A673 (cell line): ENCODE measurements around the gene TASOR2. TPM values are rescaled to one million over a fixed set of nuclear protein-coding genes. Genes with fewer than 3 reads are reported as not detected.

Source experiments
- BruUV-seq: library from RNA; stranded (reverse); fragments of 400-500 nt; replicated peaks from 2 replicates; lab custom pipeline; 2021; lab: Mats Ljungman, UMichigan
- CTCF ChIA-PET: fragments of 300-600 bp; sonication (Branson Sonifier 250); formaldehyde crosslinking; loops from one replicate; lab custom pipeline; 2022; ENCODE audit warnings: antibody characterized with exemption; lab: Charles Lee
- POLR2A ChIA-PET: fragments of 300-600 bp; sonication (Branson Sonifier 250); formaldehyde crosslinking; loops from one replicate; lab custom pipeline; 2022; ENCODE audit warnings: antibody characterized with exemption; ENCODE audit not compliant: low non-redundant PET; lab: Charles Lee
- DNase-seq: peaks from one replicate; pipeline ENCODE4 v3.0.0-alpha.2; 2015; ENCODE audit warnings: low spot score
- H3K27ac ChIP-seq: fragments of 200-600 bp; sonication (generic); 2 replicates; pipeline ENCODE4 v1.5.1; 2016; ENCODE audit warnings: mixed run types, low read depth, mild to moderate bottlenecking, mixed read lengths, antibody characterized with exemption, low read length; ENCODE audit not compliant: poor library complexity, severe bottlenecking
- H3K27me3 ChIP-seq: fragments of 200-600 bp; sonication (generic); replicated peaks from 2 replicates; pipeline ENCODE4 v1.6.1; 2017; ENCODE audit warnings: mixed run types, low read depth, mild to moderate bottlenecking, mixed read lengths, antibody characterized with exemption, low read length; ENCODE audit not compliant: insufficient read depth, poor library complexity
- H3K36me3 ChIP-seq: fragments of 200-600 bp; sonication (generic); 2 replicates; pipeline ENCODE4 v1.6.1; 2016; ENCODE audit warnings: mixed run types, mild to moderate bottlenecking, mixed read lengths, antibody characterized with exemption, low read length; ENCODE audit not compliant: insufficient read depth, poor library complexity, severe bottlenecking
- H3K4me1 ChIP-seq: fragments of 200-600 bp; sonication (generic); 2 replicates; pipeline ENCODE4 v1.6.1; 2017; ENCODE audit warnings: mixed run types, mild to moderate bottlenecking, mixed read lengths, antibody characterized with exemption, low read length; ENCODE audit not compliant: insufficient read depth, poor library complexity, severe bottlenecking
- H3K4me3 ChIP-seq: fragments of 200-600 bp; sonication (generic); 2 replicates; pipeline ENCODE4 v1.5.1; 2016; ENCODE audit warnings: low read depth, mixed run types, mild to moderate bottlenecking, mixed read lengths, low read length; ENCODE audit not compliant: poor library complexity, severe bottlenecking
- H3K9me3 ChIP-seq: fragments of 200-600 bp; sonication (generic); 2 replicates; pipeline ENCODE4 v1.6.1; 2016; ENCODE audit warnings: mixed run types, low read depth, mild to moderate bottlenecking, mixed read lengths, antibody characterized with exemption, low read length; ENCODE audit not compliant: poor library complexity, severe bottlenecking
- EZH2 ChIP-seq: fragments of 200-600 bp; sonication (generic); IDR thresholded peaks from 2 replicates; pipeline ENCODE4 v1.6.1; 2017; ENCODE audit warnings: borderline replicate concordance, low read depth, mild to moderate bottlenecking, mixed read lengths, antibody characterized with exemption, low read length; ENCODE audit not compliant: poor library complexity, severe bottlenecking
- intact Hi-C: fragments of 100-400 bp; cut with micrococcal nuclease; formaldehyde crosslinking; loops from one replicate; pipeline ENCODE4 v1.10.0; 2022; ENCODE audit not compliant: unreplicated experiment
- total RNA-seq: library from RNA; stranded (reverse); gene quantifications from 2 replicates; pipeline ENCODE4 v1.2.3, GENCODE V29; 2021
- TF ChIP-seq, protein P1 (sequence below): fragments of 300-800, 200-600 bp; sonication (generic); conservative IDR thresholded peaks from 2 replicates; pipeline ENCODE4 v1.5.1; 2017; ENCODE audit warnings: low read depth, mild to moderate bottlenecking, antibody characterized with exemption, low read length, moderate library complexity, mixed read lengths

TASOR2 gene
- total RNA-seq, 1 experiment from 2014 or later = 94.5 TPM

DNA sequence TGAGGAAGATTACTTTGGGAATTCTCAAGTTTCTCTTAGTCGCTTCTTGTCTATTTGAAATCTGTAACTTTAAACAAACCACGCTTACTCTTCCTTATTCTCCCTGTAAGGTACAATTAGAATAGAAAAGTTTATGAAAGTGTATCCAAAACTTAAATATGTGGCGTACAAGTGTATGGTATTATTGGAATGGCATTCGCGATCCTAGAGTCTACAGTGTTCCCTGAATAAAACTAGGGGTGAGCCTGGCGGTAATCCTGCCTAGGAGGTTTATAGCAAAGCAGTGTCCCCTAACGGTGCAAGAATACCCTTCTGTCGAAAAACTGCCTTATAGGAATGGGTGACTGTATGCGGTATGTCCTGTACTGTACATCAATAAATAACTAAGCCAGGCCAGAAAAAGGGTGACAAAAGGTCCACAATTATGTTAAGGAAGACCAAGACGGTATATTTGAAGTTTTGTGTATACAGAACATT, 1.2 kb downstream of the TASOR2 start:
- intact Hi-C loops = loop anchor here (1.0 kb wide), 1 partner anchor 187 kb away; no protein-coding TSS in a partner anchor
- BruUV-seq = TSS peak; percentile 45
- Histone ChIP-seq H3K27me3 (no peaks in the 10 kb centered on the region), H3K4me3 (peak overlapping the region; percentile 98), H3K4me1 (peaks cover 11% of the 10 kb centered on the region), H3K27ac (peak overlapping the region; percentile 86), H3K9me3 (no peaks in the 10 kb centered on the region), H3K36me3 (no peaks in the 10 kb centered on the region)
- peak; percentile 29 for DNase-seq
- no peak for TF ChIP-seq EZH2
- TF ChIP-seq, protein P1, sequence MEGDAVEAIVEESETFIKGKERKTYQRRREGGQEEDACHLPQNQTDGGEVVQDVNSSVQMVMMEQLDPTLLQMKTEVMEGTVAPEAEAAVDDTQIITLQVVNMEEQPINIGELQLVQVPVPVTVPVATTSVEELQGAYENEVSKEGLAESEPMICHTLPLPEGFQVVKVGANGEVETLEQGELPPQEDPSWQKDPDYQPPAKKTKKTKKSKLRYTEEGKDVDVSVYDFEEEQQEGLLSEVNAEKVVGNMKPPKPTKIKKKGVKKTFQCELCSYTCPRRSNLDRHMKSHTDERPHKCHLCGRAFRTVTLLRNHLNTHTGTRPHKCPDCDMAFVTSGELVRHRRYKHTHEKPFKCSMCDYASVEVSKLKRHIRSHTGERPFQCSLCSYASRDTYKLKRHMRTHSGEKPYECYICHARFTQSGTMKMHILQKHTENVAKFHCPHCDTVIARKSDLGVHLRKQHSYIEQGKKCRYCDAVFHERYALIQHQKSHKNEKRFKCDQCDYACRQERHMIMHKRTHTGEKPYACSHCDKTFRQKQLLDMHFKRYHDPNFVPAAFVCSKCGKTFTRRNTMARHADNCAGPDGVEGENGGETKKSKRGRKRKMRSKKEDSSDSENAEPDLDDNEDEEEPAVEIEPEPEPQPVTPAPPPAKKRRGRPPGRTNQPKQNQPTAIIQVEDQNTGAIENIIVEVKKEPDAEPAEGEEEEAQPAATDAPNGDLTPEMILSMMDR = peak; percentile 6; the same call in 1 of the 2 replicates
- POLR2A ChIA-PET = no interaction called here
- CTCF ChIA-PET = no interaction called here

DNA sequence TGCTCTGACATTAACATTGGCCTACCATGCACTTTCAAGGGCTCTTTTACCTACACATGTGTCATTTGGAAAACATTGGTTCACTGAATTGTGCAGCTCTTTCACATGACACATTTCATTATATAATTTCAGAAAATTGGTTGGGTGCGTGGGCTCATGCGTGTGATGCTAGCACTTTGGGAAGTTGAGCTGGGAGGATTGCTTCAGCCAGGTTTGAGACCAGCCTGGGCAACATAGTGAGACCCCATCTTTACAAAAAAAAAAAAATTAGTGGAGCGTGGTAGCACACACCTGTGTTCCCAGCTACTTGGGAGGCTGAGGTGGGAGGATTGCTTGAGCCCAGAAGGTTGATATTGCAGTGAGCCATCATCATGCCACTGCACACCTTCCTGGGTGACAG, 3.9 kb downstream of the TASOR2 start:
- no peaks in the 10 kb centered on the region for H3K27me3 ChIP-seq
- peaks cover 24% of the 10 kb centered on the region for H3K4me1 ChIP-seq
- H3K4me3 ChIP-seq = no peak overlapping the region
- no TSS peak for BruUV-seq
- no peaks in the 10 kb centered on the region for H3K9me3 ChIP-seq
- POLR2A ChIA-PET = interaction anchor here (0.6 kb wide), 1 partner anchor 390 kb away, joined by 4 read pairs; no protein-coding TSS in a partner anchor
- intact Hi-C loops = no loop called here
- CTCF ChIA-PET = no interaction called here
- TF ChIP-seq, protein P1 = no peak
- no peak for TF ChIP-seq EZH2
- no peaks in the 10 kb centered on the region for H3K36me3 ChIP-seq
- no peak for DNase-seq
- H3K27ac ChIP-seq = no peak overlapping the region

DNA sequence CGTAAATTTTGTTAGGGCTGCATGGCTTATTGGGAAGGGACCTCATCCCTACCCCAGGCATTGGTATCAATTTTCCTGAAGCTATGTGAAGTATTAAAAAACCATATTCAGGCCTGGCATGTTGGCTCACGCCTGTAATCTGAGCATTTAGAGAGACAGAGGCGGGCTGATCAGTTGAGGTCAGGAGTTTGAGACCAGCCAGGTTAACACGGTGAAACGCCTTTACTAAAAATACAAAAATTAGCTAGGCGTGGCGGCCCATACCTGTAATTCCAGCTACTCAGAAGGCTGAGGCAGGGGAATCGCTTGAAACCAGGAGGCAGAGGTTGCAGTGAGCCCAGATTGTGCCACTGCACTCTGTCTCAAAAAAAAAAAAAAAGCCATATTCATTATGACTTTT, 7.1 kb downstream of the TASOR2 start:
- ChIA-PET POLR2A (interaction anchor here (0.5 kb wide), 1 partner anchor 22 kb away, joined by 6 read pairs; no protein-coding TSS in a partner anchor), CTCF (no interaction called here)
- DNase-seq = no peak
- BruUV-seq = no TSS peak
- Histone ChIP-seq H3K4me1 (peaks cover 24% of the 10 kb centered on the region), H3K27ac (no peak overlapping the region), H3K36me3 (no peaks in the 10 kb centered on the region), H3K9me3 (no peaks in the 10 kb centered on the region), H3K4me3 (peak overlapping the region; percentile 52), H3K27me3 (no peaks in the 10 kb centered on the region)
- TF ChIP-seq, protein P1 = no peak
- TF ChIP-seq EZH2 = no peak
- intact Hi-C loops = no loop called here
